Measurements from ENCODE around the gene TPSD1. TPM values are rescaled to one million over a fixed set of nuclear protein-coding genes. Genes with fewer than 3 reads are reported as not detected.

The TPSD1 gene
- total RNA-seq, 1 donor from 2014 or later: not detected

DNA sequence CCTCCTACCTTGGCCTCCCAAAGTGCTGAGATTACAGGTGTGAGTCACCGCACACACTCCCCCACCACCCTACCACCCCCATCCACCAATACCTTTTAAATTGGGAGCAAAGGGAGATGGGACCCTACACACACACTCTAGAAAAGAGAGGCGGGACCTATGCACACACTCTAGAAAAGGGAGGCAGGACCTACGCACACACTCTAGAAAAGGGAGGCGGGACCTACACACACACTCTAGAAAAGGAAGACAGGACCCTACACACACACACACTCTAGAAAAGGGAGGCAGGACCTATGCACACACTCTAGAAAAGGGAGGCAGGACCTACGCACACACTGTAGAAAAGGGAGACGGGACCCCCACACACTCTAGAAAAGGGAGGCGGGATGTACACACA, 18.9 kb downstream of the TPSD1 start:
- no peak overlapping the region for H3K4me3 ChIP-seq (ENCODE audit: low read depth, low read length)
- H3K36me3 ChIP-seq (ENCODE audit: control insufficient read depth, insufficient read depth, low read length): no peaks in the 10 kb centered on the region
- H3K27me3 ChIP-seq (ENCODE audit: control insufficient read depth, insufficient read depth, low read length): peaks cover 39% of the 10 kb centered on the region
- no peak for TF ChIP-seq CTCF (IDR thresholded peaks at IDR 0.05; ENCODE audit: insufficient read depth, low read length, poor library complexity, severe bottlenecking)
- DNase-seq (ENCODE audit: low read depth): no peak

GRCh38 chr16:1275791-1276579, 20.1 kb downstream of the TPSD1 start:
- Histone ChIP-seq H3K4me3 (ENCODE audit: low read depth, low read length) (no peak overlapping the region), H3K36me3 (ENCODE audit: control insufficient read depth, insufficient read depth, low read length) (no peaks in the 10 kb centered on the region), H3K27me3 (ENCODE audit: control insufficient read depth, insufficient read depth, low read length) (peaks cover 43% of the 10 kb centered on the region)
- no peak for TF ChIP-seq CTCF (IDR thresholded peaks at IDR 0.05; ENCODE audit: insufficient read depth, low read length, poor library complexity, severe bottlenecking)
- DNase-seq (ENCODE audit: low read depth): no peak

- no peaks in the 10 kb centered on the region for H3K36me3 ChIP-seq (ENCODE audit: control insufficient read depth, insufficient read depth, low read length)
- DNase-seq (ENCODE audit: low read depth): no peak
- TF ChIP-seq CTCF (IDR thresholded peaks at IDR 0.05; ENCODE audit: insufficient read depth, low read length, poor library complexity, severe bottlenecking): no peak
- H3K27me3 ChIP-seq (ENCODE audit: control insufficient read depth, insufficient read depth, low read length): peaks cover 42% of the 10 kb centered on the region
- no peak overlapping the region for H3K4me3 ChIP-seq (ENCODE audit: low read depth, low read length)
These were observed 20.7 kb downstream of the TPSD1 start for GRCh38 chr16:1276580-1276878.

DNA sequence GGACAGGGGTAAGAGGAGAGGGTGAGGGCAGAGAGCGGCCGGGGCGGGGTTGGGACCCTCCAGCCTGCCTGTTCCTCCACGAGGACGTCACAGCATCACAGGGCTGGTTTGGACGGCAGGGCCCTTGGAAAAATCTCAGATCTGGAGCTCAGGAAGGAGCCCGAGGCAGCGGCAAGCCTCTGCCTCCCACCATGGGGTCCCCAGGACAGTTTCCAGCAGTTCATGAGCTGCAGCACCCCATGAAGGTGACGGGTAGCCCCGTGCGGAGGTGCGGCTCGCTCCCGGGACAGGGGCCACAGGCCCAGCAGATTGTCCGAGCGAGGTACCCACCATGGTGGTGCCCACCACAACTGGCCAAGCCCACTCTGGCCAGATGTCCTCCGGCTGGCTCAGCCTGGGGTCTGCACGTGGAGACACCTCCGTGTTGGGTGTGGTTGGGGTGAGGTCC, 21.3 kb downstream of the TPSD1 start:
- Histone ChIP-seq H3K27me3 (ENCODE audit: control insufficient read depth, insufficient read depth, low read length) (peaks cover 41% of the 10 kb centered on the region), H3K36me3 (ENCODE audit: control insufficient read depth, insufficient read depth, low read length) (no peaks in the 10 kb centered on the region), H3K4me3 (ENCODE audit: low read depth, low read length) (no peak overlapping the region)
- DNase-seq (ENCODE audit: low read depth): no peak
- no peak for TF ChIP-seq CTCF (IDR thresholded peaks at IDR 0.05; ENCODE audit: insufficient read depth, low read length, poor library complexity, severe bottlenecking)

- Histone ChIP-seq H3K27me3 (ENCODE audit: control insufficient read depth, insufficient read depth, low read length) (peaks cover 40% of the 10 kb centered on the region), H3K36me3 (ENCODE audit: control insufficient read depth, insufficient read depth, low read length) (no peaks in the 10 kb centered on the region), H3K4me3 (ENCODE audit: low read depth, low read length) (no peak overlapping the region)
- TF ChIP-seq CTCF (IDR thresholded peaks at IDR 0.05; ENCODE audit: insufficient read depth, low read length, poor library complexity, severe bottlenecking): no peak
- no peak for DNase-seq (ENCODE audit: low read depth)
These were observed 21.9 kb downstream of the TPSD1 start for GRCh38 chr16:1277617-1278282.

Measured in kidney epithelial cell (primary cell).